ENCODE measurements around the gene CRKL. TPM values are rescaled to one million over a fixed set of nuclear protein-coding genes. Genes with fewer than 3 reads are reported as not detected.
"Not testable (repeated sequence)": the region's sequence is repeated elsewhere in the genome, so short reads cannot be mapped to it uniquely, and the experiment has no call there.

CRKL gene
- total RNA-seq, 2 donors from 2014 or later: 42.1 to 45.2 TPM

GRCh38 chr22:20922141-20922751 lies 5.0 kb downstream of the CRKL start:
- no peak overlapping the region for H3K27ac ChIP-seq
- TF ChIP-seq CTCF (IDR thresholded peaks at IDR 0.05): no peak
- H3K4me3 ChIP-seq: no peak overlapping the region
- H3K9me3 ChIP-seq: no peaks in the 10 kb centered on the region
- H3K4me1 ChIP-seq (ENCODE audit: control insufficient read depth in 1 of 2, low read depth in 2 of 2): peaks cover 23 to 44% of the 10 kb centered on the region in 2 donors
- H3K36me3 ChIP-seq: no peaks in the 10 kb centered on the region
- no peak for ATAC-seq (ENCODE audit: insufficient number of reproducible peaks, low FRiP score, low read depth)
- DNase-seq (ENCODE audit: low spot score): no peak
- H3K27me3 ChIP-seq (replicated peaks; ENCODE audit: insufficient read depth): no peaks in the 10 kb centered on the region

- H3K9me3 ChIP-seq: no peaks in the 10 kb centered on the region
- TF ChIP-seq CTCF (IDR thresholded peaks at IDR 0.05): no peak
- H3K27me3 ChIP-seq (replicated peaks; ENCODE audit: insufficient read depth): no peaks in the 10 kb centered on the region
- peaks cover 7 to 23% of the 10 kb centered on the region in 2 donors for H3K4me1 ChIP-seq (ENCODE audit: control insufficient read depth in 1 of 2, low read depth in 2 of 2)
- no peak for ATAC-seq (ENCODE audit: insufficient number of reproducible peaks, low FRiP score, low read depth)
- no peaks in the 10 kb centered on the region for H3K36me3 ChIP-seq
- no peak for DNase-seq (ENCODE audit: low spot score)
- H3K4me3 ChIP-seq: no peak overlapping the region
- H3K27ac ChIP-seq: no peak overlapping the region
These were observed 9.0 kb downstream of the CRKL start for GRCh38 chr22:20926243-20926642.

DNA sequence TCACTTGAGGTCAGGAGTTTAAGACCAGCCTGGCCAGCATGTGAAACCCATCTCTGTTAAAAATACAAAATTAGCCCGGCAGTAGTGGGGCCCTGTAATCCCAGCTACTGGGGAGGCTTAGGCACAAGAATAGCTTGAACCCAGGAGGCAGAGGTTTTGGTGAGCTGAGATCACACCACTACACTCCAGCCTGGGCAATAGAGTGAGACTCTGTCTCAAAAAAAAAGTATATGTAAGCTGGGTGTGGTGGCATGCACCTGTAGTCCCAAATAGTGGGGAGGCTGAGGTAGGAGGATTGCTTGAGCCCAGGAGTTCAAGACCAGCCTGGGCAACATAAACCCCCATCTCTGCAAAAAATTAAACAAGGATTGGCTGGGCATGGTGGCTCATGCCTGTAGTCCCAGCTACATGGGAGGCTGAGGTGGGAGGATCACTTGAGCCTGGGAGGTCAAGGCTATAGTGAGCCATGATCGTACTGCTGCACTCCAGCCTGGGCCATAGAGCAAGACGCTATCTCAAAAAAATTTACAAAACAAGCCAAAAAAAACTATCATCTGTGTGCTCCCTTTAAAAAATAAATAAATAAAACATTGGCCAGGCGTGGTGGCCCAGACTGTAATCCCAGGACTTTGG lies 10.8 kb downstream of the CRKL start:
- no peaks in the 10 kb centered on the region for H3K36me3 ChIP-seq
- ATAC-seq (ENCODE audit: insufficient number of reproducible peaks, low FRiP score, low read depth): no peak
- peaks cover 9 to 20% of the 10 kb centered on the region in 2 donors for H3K4me1 ChIP-seq (ENCODE audit: control insufficient read depth in 1 of 2, low read depth in 2 of 2)

DNA sequence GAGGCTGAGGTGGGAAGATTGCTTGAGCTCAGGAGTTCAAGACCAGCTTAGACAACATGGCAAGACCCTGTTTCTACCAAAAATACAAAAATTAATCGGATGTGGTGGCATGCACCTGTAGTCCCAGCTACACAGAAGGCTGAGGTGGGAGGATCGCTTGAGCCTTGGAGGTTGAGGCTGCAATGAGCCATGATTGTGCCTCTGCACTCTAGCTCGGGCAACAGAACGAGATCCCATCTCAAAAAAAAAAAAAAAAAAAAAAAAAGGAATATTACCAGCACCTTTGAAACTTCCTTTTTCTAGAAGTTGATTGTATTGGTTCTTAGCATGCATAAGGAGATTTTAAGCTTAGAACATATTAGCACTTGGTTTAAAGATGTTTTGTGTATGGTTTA lies 11.4 kb downstream of the CRKL start:
- no peak overlapping the region for H3K4me3 ChIP-seq
- no peak for TF ChIP-seq CTCF (IDR thresholded peaks at IDR 0.05)
- H3K4me1 ChIP-seq (ENCODE audit: control insufficient read depth in 1 of 2, low read depth in 2 of 2): peaks cover 9 to 20% of the 10 kb centered on the region in 2 donors
- no peaks in the 10 kb centered on the region for H3K27me3 ChIP-seq (replicated peaks; ENCODE audit: insufficient read depth)
- ATAC-seq (ENCODE audit: insufficient number of reproducible peaks, low FRiP score, low read depth): no peak
- no peak overlapping the region for H3K27ac ChIP-seq
- H3K36me3 ChIP-seq: no peaks in the 10 kb centered on the region
- H3K9me3 ChIP-seq: no peaks in the 10 kb centered on the region
- DNase-seq (ENCODE audit: low spot score): no peak

More for the DNA sequence above, 10.8 kb downstream of the CRKL start:
- DNase-seq (ENCODE audit: low spot score): no peak
- Histone ChIP-seq H3K27me3 (replicated peaks; ENCODE audit: insufficient read depth) (no peaks in the 10 kb centered on the region), H3K4me3 (no peak overlapping the region), H3K9me3 (no peaks in the 10 kb centered on the region), H3K27ac (no peak overlapping the region)
- no peak for TF ChIP-seq CTCF (IDR thresholded peaks at IDR 0.05)

- Histone ChIP-seq H3K4me1 (ENCODE audit: control insufficient read depth in 1 of 2, low read depth in 2 of 2) (peaks cover 9 to 20% of the 10 kb centered on the region in 2 donors), H3K9me3 (no peaks in the 10 kb centered on the region), H3K27me3 (replicated peaks; ENCODE audit: insufficient read depth) (no peaks in the 10 kb centered on the region), H3K4me3 (no peak overlapping the region), H3K36me3 (peaks cover 9% of the 10 kb centered on the region), H3K27ac (no peak overlapping the region)
- DNase-seq (ENCODE audit: low spot score) (no peak), ATAC-seq (ENCODE audit: insufficient number of reproducible peaks, low FRiP score, low read depth) (no peak)
- TF ChIP-seq CTCF (IDR thresholded peaks at IDR 0.05): no peak
These were observed 12.8 kb downstream of the CRKL start for GRCh38 chr22:20930004-20930403.

DNA sequence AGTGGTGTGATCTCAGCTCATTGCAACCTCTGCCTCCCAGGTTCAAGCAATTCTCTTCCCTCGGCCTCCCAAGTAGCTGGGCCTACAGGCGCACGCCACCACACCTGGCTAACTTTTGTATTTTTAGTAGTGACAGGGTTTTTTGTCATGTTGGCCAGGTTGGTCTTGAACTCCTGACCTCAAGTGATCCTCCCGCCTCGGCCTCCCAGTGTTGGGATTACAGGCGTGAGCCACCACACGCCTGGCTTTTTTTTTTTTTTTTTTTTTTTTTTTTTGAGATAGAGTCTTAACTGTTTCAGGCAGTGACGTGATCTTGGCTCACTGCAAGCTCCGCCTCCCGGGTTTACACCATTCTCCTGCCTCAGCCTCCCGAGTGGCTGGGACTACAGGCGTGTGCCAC lies 13.2 kb downstream of the CRKL start:
- H3K27ac ChIP-seq; H3K27me3 ChIP-seq (replicated peaks; ENCODE audit: insufficient read depth); DNase-seq (ENCODE audit: low spot score); H3K9me3 ChIP-seq; ATAC-seq (ENCODE audit: insufficient number of reproducible peaks, low FRiP score, low read depth); H3K4me3 ChIP-seq: not testable (repeated sequence)
- Histone ChIP-seq H3K36me3 (peaks cover 12% of the 10 kb centered on the region), H3K4me1 (ENCODE audit: control insufficient read depth in 1 of 2, low read depth in 2 of 2) (peaks cover 9 to 21% of the 10 kb centered on the region in 2 donors)
